Gastroesophageal sphincter (tissue), 3 donors: ENCODE data around the gene RSF1.

ENCODE experiments used
- EP300 ChIP-seq: sonication (generic); formaldehyde crosslinking; IDR thresholded peaks from one replicate; pipeline ENCODE4 v1.6.1; 2017; ENCODE audit warnings: antibody characterized with exemption, mild to moderate bottlenecking
- POLR2A ChIP-seq, 2 donors: fragments of 450-650 bp; IDR thresholded peaks; one replicate each; pipeline ENCODE4 v1.6.1; 2017; ENCODE audit warnings: antibody characterized with exemption in 2 of 2, mild to moderate bottlenecking in 2 of 2, moderate library complexity in 1 of 2
- POLR2AphosphoS5 ChIP-seq: sonication (generic); formaldehyde crosslinking; IDR thresholded peaks from one replicate; pipeline ENCODE4 v1.6.1; 2017; ENCODE audit warnings: antibody characterized with exemption
- TF ChIP-seq, protein P1 (sequence below), 4 experiments: fragments of 200-600 bp in 2 of 4; fragments of 450-650 bp in 2 of 4; sonication (generic) in 1 of 4; IDR thresholded peaks; one replicate each; pipeline ENCODE4 v1.5.1; 2017 to 2019; ENCODE audit warnings: antibody characterized with exemption in 4 of 4, mild to moderate bottlenecking in 2 of 4, moderate library complexity in 2 of 4

DNA sequence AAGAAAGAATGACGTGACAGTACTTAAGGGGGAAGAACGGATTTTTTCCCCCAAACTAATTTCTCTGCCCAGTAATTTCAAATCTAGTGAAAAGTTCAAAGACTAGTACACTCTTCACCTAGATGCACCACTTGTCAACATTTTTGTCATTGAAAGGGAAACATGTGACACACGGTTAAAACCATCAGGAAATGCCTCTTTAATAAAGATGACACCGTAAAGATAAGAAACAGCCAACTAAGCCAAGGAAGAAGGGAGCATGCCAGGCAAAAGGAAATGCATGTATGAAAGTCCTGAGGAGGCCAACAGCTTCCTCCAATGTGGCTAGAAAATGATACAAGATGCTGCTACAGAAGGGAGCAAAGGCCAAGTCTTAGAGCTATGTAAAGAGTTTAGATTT lies 49.4 kb downstream of the RSF1 start:
- no peak for TF ChIP-seq POLR2AphosphoS5
- TF ChIP-seq, protein P1, sequence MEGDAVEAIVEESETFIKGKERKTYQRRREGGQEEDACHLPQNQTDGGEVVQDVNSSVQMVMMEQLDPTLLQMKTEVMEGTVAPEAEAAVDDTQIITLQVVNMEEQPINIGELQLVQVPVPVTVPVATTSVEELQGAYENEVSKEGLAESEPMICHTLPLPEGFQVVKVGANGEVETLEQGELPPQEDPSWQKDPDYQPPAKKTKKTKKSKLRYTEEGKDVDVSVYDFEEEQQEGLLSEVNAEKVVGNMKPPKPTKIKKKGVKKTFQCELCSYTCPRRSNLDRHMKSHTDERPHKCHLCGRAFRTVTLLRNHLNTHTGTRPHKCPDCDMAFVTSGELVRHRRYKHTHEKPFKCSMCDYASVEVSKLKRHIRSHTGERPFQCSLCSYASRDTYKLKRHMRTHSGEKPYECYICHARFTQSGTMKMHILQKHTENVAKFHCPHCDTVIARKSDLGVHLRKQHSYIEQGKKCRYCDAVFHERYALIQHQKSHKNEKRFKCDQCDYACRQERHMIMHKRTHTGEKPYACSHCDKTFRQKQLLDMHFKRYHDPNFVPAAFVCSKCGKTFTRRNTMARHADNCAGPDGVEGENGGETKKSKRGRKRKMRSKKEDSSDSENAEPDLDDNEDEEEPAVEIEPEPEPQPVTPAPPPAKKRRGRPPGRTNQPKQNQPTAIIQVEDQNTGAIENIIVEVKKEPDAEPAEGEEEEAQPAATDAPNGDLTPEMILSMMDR (IDR thresholded peaks at IDR 0.05): no peak
- no peak for TF ChIP-seq POLR2A (IDR thresholded peaks at IDR 0.05)
- TF ChIP-seq EP300: no peak
